ENCODE results near the gene PPP2R3B.

- TF ChIP-seq CTCF (tag by site-specific recombination; IDR thresholded peaks at IDR 0.05), result no peak
- TF ChIP-seq ZNF76 (tag by site-specific recombination; IDR thresholded peaks at IDR 0.05; ENCODE audit: borderline replicate concordance, low read depth), result no peak
- TF ChIP-seq ZNF175 (tag by site-specific recombination; IDR thresholded peaks at IDR 0.05), result no peak
- no peak for TF ChIP-seq ZBTB7A (tag by site-specific recombination; IDR thresholded peaks at IDR 0.05; ENCODE audit: low read depth)
- TF ChIP-seq ELK4 (IDR thresholded peaks at IDR 0.05; ENCODE audit: borderline replicate concordance, low read depth, low read length), result no peak
- TF ChIP-seq ZNF473 (tag by site-specific recombination; IDR thresholded peaks at IDR 0.05), result no peak
- no peak for TF ChIP-seq KLF1 (tag by site-specific recombination; IDR thresholded peaks at IDR 0.05)
- TF ChIP-seq BCL6B (tag by site-specific recombination; IDR thresholded peaks at IDR 0.05), result no peak
- TF ChIP-seq ZNF274 (IDR thresholded peaks at IDR 0.05; ENCODE audit: low read length), result no peak
- TF ChIP-seq ZNF274 (tag by site-specific recombination; IDR thresholded peaks at IDR 0.05; ENCODE audit: borderline replicate concordance), result no peak
- no peak for TF ChIP-seq ZNF548 (tag by site-specific recombination; IDR thresholded peaks at IDR 0.05)
Observed at GRCh38 chrX:421646-422391, 35.1 kb upstream of the PPP2R3B start.
